T47D (cell line): Measurements from ENCODE around the gene IFNGR1.
A peak's percentile ranks its signal among the peaks of the same experiment; 100 is the strongest.
"Not testable (repeated sequence)": the region's sequence is repeated elsewhere in the genome, so short reads cannot be mapped to it uniquely, and the experiment has no call there.

Experiments
- DNase-seq, 2 experiments: peaks; one replicate each; pipeline versions ENCODE4 v3.0.0 to v3.0.0-alpha.2; 2011 to 2012; ENCODE audit warnings: low read depth in 1 of 2, low spot score in 1 of 2
- JUND ChIP-seq: IDR thresholded peaks from 2 replicates; pipeline ENCODE4 v1.6.1; 2012; ENCODE audit warnings: low read depth
- in situ Hi-C: cut with HindIII; loops from 2 replicates; pipeline ENCODE4 v1.10.0; 2016; ENCODE audit warnings: low sequenced_read_pairs, low pct_unique_long_range_greater_than_20kb

IFNGR1 gene

DNA sequence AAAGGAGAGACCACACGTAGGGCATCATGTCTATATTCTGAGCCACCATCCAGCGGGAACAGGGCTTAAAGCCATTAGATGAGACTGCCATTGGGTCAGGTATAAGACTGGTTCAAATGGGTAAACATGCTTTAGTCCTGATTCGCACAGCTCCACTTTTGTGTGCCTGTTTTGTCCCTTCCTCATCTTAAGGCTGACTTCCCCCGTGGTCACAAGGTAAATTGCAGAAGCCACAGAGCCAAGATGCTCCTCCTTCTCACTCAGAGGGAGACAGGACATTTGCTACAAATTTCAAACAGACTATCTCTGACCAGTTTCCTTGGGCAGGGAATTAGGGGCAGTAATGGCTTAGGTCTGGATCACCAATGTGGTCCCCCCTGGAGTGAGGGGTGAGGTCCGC is 11.4 kb upstream of the IFNGR1 start:
- no peak for TF ChIP-seq JUND
- DNase-seq, result no peak
- in situ Hi-C loops, result no loop called here

DNA sequence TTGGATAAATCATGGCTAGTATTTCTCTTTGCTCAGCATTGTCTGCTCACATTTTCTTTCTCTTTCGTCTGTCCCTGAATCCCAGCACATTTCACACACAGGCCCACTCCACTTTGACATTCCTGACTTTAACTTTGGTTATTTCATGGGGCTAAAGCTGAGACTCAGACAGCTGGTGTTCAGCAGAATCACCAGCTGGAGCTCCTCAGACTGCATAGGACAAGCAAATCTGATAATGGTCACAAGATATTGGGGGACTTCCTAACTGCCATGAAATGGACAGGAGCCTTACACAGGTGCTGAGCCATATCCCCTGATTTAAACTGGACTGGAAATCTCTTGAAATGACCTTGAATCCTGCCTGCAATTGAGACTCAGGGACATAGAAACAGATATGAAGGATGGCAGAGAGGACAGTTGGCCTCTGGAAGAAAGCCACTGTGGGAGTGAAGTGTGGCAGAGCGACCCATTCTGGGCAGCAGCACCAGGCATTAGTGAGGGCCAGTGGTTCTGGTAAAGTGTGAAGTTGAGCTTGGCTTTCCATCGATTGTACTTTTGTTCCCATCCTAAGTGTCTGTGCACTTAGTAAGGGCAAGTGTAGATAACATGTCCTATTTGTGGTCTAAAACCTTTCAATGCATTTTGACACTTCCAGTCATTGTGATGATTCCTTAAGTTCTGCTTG is 10.0 kb upstream of the IFNGR1 start:
- no peak for TF ChIP-seq JUND
- in situ Hi-C loops, result no loop called here

DNA sequence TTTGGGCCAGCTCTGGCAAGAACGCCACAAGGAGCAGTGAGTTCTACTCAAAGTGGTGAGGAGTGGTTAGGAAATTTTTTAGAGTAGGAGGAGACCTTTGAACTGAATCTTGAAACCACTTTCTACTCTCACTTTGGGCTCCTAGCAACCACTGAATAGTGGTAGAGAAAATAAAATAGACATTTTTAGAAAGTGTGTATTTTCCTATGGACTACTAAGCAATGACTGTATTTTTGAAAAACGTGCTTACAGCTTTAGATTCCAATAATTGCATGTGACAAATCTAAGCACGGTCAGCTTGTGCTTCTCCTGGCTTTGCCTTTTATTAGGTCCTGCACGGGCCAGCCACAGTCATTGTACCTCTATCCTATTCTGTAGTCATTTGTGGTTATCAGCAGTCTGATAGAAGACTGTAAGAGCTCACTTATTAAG is 8.7 kb upstream of the IFNGR1 start:
- no peak for DNase-seq
- in situ Hi-C loops, result no loop called here
- TF ChIP-seq JUND, result no peak

More for the DNA sequence above, 10.0 kb upstream of the IFNGR1 start:
- no peak for DNase-seq

GRCh38 chr6:137226697-137227096 is 7.5 kb upstream of the IFNGR1 start:
- no peak for TF ChIP-seq JUND
- in situ Hi-C loops, result no loop called here
- no peak for DNase-seq

DNA sequence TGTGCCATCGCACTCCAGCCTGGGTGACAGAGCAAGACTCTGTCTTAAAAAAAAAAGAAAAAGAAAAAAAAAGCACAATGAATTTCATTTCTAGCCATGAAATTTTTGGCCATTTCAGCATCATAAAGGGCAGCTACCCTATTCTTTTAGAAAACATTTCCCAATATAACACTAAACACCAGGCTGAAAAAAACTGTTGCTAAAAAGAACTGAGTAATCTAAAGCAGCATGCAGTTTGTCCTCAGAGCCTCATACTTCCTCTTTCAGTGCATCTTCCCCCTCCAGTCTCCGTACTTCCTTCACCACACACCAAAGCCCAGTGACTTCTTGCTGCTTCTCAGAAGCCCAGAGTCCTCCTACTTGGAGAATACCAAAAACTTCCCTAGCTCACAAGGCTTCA is 5.6 kb upstream of the IFNGR1 start:
- in situ Hi-C loops, result no loop called here
- no peak for TF ChIP-seq JUND
- DNase-seq, result no peak

GRCh38 chr6:137223370-137224131 is 4.4 kb upstream of the IFNGR1 start:
- in situ Hi-C loops, result no loop called here
- peak in 1 of 2 experiments; percentile 37 for DNase-seq
- TF ChIP-seq JUND, result no peak

- DNase-seq, result no peak
- TF ChIP-seq JUND, result no peak
- in situ Hi-C loops, result no loop called here
Observed at GRCh38 chr6:137222381-137222780, 3.2 kb upstream of the IFNGR1 start.

GRCh38 chr6:137219664-137220252 is 573 bp upstream of the IFNGR1 start:
- TF ChIP-seq JUND, result no peak
- no peak for DNase-seq
- in situ Hi-C loops, result no loop called here

GRCh38 chr6:137218473-137218916 is 690 bp downstream of the IFNGR1 start:
- in situ Hi-C loops, result no loop called here
- peak; percentile 18 to 35 for DNase-seq
- TF ChIP-seq JUND, result no peak

GRCh38 chr6:137217801-137218472 is 1.2 kb downstream of the IFNGR1 start:
- no peak for TF ChIP-seq JUND
- no peak for DNase-seq
- in situ Hi-C loops, result no loop called here

- no peak for TF ChIP-seq JUND
- in situ Hi-C loops, result no loop called here
- DNase-seq, result no peak
Observed at GRCh38 chr6:137216875-137217553, 2.2 kb downstream of the IFNGR1 start.

DNA sequence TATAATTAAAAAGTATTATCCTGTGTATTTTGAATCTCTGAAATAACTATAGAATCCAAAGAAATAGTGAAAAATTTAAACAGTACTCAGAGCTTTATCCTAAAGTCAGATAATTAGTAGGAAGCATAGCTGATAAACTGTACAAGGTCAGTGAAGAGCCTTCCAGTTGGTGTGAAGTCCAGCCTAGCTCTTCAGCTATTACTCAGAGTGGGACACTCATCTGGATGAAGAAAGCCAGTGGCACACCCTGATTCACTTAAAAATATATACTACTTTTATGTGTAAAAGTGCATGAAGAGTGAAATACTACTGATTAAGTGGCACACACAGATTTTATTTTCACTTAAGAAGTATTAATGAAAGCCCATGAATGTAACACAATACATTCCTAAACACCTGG is 3.1 kb downstream of the IFNGR1 start:
- no peak for TF ChIP-seq JUND
- no peak for DNase-seq
- in situ Hi-C loops, result no loop called here

- DNase-seq, in situ Hi-C loops: not testable (repeated sequence)
Observed at GRCh38 chr6:137215630-137216029, 3.6 kb downstream of the IFNGR1 start.
